ENCODE data around the gene CDH6.

- TF ChIP-seq, protein P1, sequence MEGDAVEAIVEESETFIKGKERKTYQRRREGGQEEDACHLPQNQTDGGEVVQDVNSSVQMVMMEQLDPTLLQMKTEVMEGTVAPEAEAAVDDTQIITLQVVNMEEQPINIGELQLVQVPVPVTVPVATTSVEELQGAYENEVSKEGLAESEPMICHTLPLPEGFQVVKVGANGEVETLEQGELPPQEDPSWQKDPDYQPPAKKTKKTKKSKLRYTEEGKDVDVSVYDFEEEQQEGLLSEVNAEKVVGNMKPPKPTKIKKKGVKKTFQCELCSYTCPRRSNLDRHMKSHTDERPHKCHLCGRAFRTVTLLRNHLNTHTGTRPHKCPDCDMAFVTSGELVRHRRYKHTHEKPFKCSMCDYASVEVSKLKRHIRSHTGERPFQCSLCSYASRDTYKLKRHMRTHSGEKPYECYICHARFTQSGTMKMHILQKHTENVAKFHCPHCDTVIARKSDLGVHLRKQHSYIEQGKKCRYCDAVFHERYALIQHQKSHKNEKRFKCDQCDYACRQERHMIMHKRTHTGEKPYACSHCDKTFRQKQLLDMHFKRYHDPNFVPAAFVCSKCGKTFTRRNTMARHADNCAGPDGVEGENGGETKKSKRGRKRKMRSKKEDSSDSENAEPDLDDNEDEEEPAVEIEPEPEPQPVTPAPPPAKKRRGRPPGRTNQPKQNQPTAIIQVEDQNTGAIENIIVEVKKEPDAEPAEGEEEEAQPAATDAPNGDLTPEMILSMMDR (IDR thresholded peaks at IDR 0.05; ENCODE audit: extremely low read depth in 1 of 2, insufficient read depth in 1 of 2, low read depth in 1 of 2, low read length in 2 of 2), result no peak
- TF ChIP-seq POLR2A (IDR thresholded peaks at IDR 0.05; ENCODE audit: low read depth, low read length) (no peak), POLR2AphosphoS5 (IDR thresholded peaks at IDR 0.05; ENCODE audit: insufficient read depth, low read depth, low read length) (no peak), EZH2 (IDR thresholded peaks at IDR 0.05; ENCODE audit: borderline replicate concordance, low read depth, low read length, severe bottlenecking) (no peak), JUN (IDR thresholded peaks at IDR 0.05; ENCODE audit: borderline replicate concordance, insufficient read depth, insufficient read length, low read depth) (no peak), GATA2 (IDR thresholded peaks at IDR 0.05; ENCODE audit: insufficient read depth, insufficient read length, low read depth, low read length) (no peak), MYC (IDR thresholded peaks at IDR 0.05; ENCODE audit: low read depth, low read length) (no peak), FOS (IDR thresholded peaks at IDR 0.05; ENCODE audit: borderline replicate concordance, insufficient read depth, low read length) (no peak)
- TF ChIP-seq, protein P2, sequence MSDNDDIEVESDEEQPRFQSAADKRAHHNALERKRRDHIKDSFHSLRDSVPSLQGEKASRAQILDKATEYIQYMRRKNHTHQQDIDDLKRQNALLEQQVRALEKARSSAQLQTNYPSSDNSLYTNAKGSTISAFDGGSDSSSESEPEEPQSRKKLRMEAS (IDR thresholded peaks at IDR 0.05; ENCODE audit: insufficient read depth, insufficient read length), result no peak
These were observed 32.1 kb downstream of the CDH6 start for GRCh38 chr5:31225613-31226012.
